Panc1 (cell line): Measurements from ENCODE around the gene PIK3R6. TPM values are rescaled to one million over a fixed set of nuclear protein-coding genes. Genes with fewer than 3 reads are reported as not detected.

Source experiments
- ATAC-seq: fragments of 200-7000 bp; cut with Tn5 transposase; 2 replicates; pipeline ENCODE4 v1.9.1; 2020; ENCODE audit warnings: mild to moderate bottlenecking, moderate library complexity
- BruUV-seq: library from RNA; stranded (reverse); fragments of 400-500 nt; replicated peaks from 2 replicates; lab custom pipeline; 2021; lab: Mats Ljungman, UMichigan
- CTCF ChIA-PET: fragments of 300-600 bp; sonication (Branson Sonifier 250); formaldehyde crosslinking; loops from one replicate; lab custom pipeline; 2022; ENCODE audit warnings: antibody characterized with exemption; lab: Charles Lee
- POLR2A ChIA-PET: fragments of 300-600 bp; sonication (Branson Sonifier 250); formaldehyde crosslinking; loops from one replicate; lab custom pipeline; 2022; ENCODE audit warnings: antibody characterized with exemption; lab: Charles Lee
- DNase-seq: peaks from one replicate; pipeline ENCODE4 v3.0.0-alpha.2; 2010; ENCODE audit warnings: low read depth, low spot score
- H3K27ac ChIP-seq: 2 replicates; pipeline ENCODE4 v1.5.1; 2011; ENCODE audit warnings: mild to moderate bottlenecking, low read length, inconsistent platforms
- H3K27me3 ChIP-seq: fragments of 200-500 bp; sonication (Bioruptor generic); 2 replicates; pipeline ENCODE4 v1.6.0; 2014; ENCODE audit warnings: low read length, inconsistent platforms; ENCODE audit not compliant: control insufficient read depth, insufficient read depth
- H3K36me3 ChIP-seq: fragments of 200-500 bp; sonication (Bioruptor generic); 2 replicates; pipeline ENCODE4 v1.5.1; 2014; ENCODE audit warnings: inconsistent platforms, mild to moderate bottlenecking, low read length, moderate library complexity; ENCODE audit not compliant: control insufficient read depth, insufficient read depth
- H3K4me1 ChIP-seq: 2 replicates; pipeline ENCODE4 v1.5.1; 2011; ENCODE audit warnings: inconsistent platforms, mild to moderate bottlenecking, low read length, moderate library complexity; ENCODE audit not compliant: control insufficient read depth, insufficient read depth
- H3K4me3 ChIP-seq, 2 experiments: 2 replicates each; pipeline ENCODE4 v1.5.1; 2011 to 2012; ENCODE audit warnings: low read depth in 2 of 2, low read length in 2 of 2, mild to moderate bottlenecking in 2 of 2, inconsistent platforms in 1 of 2, moderate library complexity in 1 of 2
- H3K9me3 ChIP-seq: fragments of 200-500 bp; sonication (Bioruptor generic); 2 replicates; pipeline ENCODE4 v1.5.1; 2014; ENCODE audit warnings: low read depth, mild to moderate bottlenecking, inconsistent platforms, low read length, moderate library complexity; ENCODE audit not compliant: control insufficient read depth, insufficient read depth
- CTCF ChIP-seq: fragments of 450-650 bp; IDR thresholded peaks from 2 replicates; pipeline ENCODE4 v1.5.1; 2017; ENCODE audit warnings: mild to moderate bottlenecking
- POLR2AphosphoS5 ChIP-seq: IDR thresholded peaks from 2 replicates; pipeline ENCODE4 v1.6.1; 2012; ENCODE audit warnings: mild to moderate bottlenecking, low read depth, low read length, moderate library complexity
- SIN3A ChIP-seq: IDR thresholded peaks from 2 replicates; pipeline ENCODE4 v1.6.1; 2012; ENCODE audit warnings: low read depth, mild to moderate bottlenecking, low read length, moderate library complexity, borderline replicate concordance; ENCODE audit not compliant: insufficient read depth
- TCF7L2 ChIP-seq: IDR thresholded peaks from 2 replicates; pipeline ENCODE4 v1.6.1; 2011; ENCODE audit warnings: mild to moderate bottlenecking, low read depth, low read length, inconsistent platforms
- in situ Hi-C: cut with HindIII; loops from 2 replicates; pipeline ENCODE4 v1.10.0; 2016; ENCODE audit warnings: low sequenced_read_pairs, low pct_unique_long_range_greater_than_20kb
- intact Hi-C: fragments of 100-400 bp; cut with micrococcal nuclease; formaldehyde crosslinking; loops from one replicate; pipeline ENCODE4 v1.10.0; 2022; ENCODE audit not compliant: unreplicated experiment
- total RNA-seq: library from RNA; stranded (reverse); gene quantifications from one replicate; pipeline ENCODE4 v1.2.1, GENCODE V29; 2021; ENCODE audit not compliant: unreplicated experiment
- TF ChIP-seq, protein P1 (sequence below), 2 experiments: IDR thresholded peaks; 2 replicates each; pipeline ENCODE4 v1.6.1; 2011 to 2012; ENCODE audit warnings: low read depth in 2 of 2, control low read depth in 1 of 2, low read length in 1 of 2, mild to moderate bottlenecking in 1 of 2, moderate library complexity in 1 of 2; ENCODE audit not compliant: insufficient read depth in 1 of 2

PIK3R6 gene
- total RNA-seq, 1 experiment from 2014 or later: not detected

DNA sequence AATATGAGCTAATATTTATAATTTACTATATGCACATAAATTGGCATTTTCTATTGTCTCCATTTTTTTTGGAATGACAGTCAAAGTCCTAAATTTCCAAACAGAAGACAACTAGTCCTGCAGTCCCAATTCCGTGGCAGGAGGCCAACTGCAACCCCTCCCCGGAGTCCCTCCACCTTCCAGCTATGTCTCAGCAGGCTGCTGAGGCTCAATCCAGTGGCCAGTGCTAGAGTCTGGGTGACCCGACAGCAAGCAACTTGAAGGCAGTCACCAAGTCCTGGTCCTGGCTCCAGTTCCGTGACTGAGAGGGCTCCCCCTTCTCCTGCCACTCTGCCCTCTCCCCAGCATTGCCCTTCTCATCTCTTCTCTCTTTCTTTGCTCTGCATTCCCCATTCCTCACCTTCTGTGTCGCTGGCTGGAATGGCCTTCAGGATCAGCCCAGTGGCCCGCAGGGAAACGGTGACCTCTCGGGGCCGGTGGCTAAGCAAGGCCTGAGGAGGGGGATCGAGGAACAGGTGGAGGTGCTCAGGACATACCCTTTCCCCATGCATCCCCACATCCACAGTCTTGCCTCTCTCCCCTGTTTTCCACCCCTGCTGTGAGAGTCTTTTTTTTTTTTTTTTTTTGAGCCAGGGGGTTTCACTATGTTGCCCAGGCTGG lies 45.9 kb downstream of the PIK3R6 start:
- ATAC-seq (no peak), DNase-seq (no peak)
- no TSS peak for BruUV-seq
- Histone ChIP-seq H3K36me3 (no peaks in the 10 kb centered on the region), H3K27ac (no peak overlapping the region), H3K4me3 (no peak overlapping the region), H3K4me1 (no peaks in the 10 kb centered on the region), H3K27me3 (peaks cover 7% of the 10 kb centered on the region), H3K9me3 (peaks cover 5% of the 10 kb centered on the region; the same call in 1 of the 2 replicates)
- in situ Hi-C loops: no loop called here
- CTCF ChIA-PET: no interaction called here
- POLR2A ChIA-PET: no interaction called here
- intact Hi-C loops: no loop called here
- TF ChIP-seq TCF7L2 (no peak), SIN3A (no peak), POLR2AphosphoS5 (no peak), CTCF (no peak)
- TF ChIP-seq, protein P1, sequence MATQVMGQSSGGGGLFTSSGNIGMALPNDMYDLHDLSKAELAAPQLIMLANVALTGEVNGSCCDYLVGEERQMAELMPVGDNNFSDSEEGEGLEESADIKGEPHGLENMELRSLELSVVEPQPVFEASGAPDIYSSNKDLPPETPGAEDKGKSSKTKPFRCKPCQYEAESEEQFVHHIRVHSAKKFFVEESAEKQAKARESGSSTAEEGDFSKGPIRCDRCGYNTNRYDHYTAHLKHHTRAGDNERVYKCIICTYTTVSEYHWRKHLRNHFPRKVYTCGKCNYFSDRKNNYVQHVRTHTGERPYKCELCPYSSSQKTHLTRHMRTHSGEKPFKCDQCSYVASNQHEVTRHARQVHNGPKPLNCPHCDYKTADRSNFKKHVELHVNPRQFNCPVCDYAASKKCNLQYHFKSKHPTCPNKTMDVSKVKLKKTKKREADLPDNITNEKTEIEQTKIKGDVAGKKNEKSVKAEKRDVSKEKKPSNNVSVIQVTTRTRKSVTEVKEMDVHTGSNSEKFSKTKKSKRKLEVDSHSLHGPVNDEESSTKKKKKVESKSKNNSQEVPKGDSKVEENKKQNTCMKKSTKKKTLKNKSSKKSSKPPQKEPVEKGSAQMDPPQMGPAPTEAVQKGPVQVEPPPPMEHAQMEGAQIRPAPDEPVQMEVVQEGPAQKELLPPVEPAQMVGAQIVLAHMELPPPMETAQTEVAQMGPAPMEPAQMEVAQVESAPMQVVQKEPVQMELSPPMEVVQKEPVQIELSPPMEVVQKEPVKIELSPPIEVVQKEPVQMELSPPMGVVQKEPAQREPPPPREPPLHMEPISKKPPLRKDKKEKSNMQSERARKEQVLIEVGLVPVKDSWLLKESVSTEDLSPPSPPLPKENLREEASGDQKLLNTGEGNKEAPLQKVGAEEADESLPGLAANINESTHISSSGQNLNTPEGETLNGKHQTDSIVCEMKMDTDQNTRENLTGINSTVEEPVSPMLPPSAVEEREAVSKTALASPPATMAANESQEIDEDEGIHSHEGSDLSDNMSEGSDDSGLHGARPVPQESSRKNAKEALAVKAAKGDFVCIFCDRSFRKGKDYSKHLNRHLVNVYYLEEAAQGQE (IDR thresholded peaks at IDR 0.05; ENCODE audit: insufficient read depth in 1 of 2, low read depth in 2 of 2, low read length in 1 of 2): no peak

GRCh38 chr17:8820311-8821010 lies 47.0 kb downstream of the PIK3R6 start:
- no peaks in the 10 kb centered on the region for H3K36me3 ChIP-seq
- intact Hi-C loops (no loop called here), in situ Hi-C loops (no loop called here)
- H3K4me3 ChIP-seq: no peak overlapping the region
- peaks cover 5% of the 10 kb centered on the region; the same call in 1 of the 2 replicates for H3K9me3 ChIP-seq
- CTCF ChIA-PET: interaction anchor here (0.6 kb wide), 1 partner anchor 122 kb away, joined by 5 read pairs; no protein-coding TSS in a partner anchor
- DNase-seq: no peak
- H3K27ac ChIP-seq: no peak overlapping the region
- no TSS peak for BruUV-seq
- no peak for ATAC-seq
- peaks cover 9% of the 10 kb centered on the region for H3K27me3 ChIP-seq
- H3K4me1 ChIP-seq: no peaks in the 10 kb centered on the region
- no peak for TF ChIP-seq TCF7L2
- no peak for TF ChIP-seq SIN3A
- TF ChIP-seq CTCF: no peak
- no peak for TF ChIP-seq POLR2AphosphoS5
- TF ChIP-seq, protein P1 (IDR thresholded peaks at IDR 0.05; ENCODE audit: insufficient read depth in 1 of 2, low read depth in 2 of 2, low read length in 1 of 2): no peak
- POLR2A ChIA-PET: no interaction called here
